K562 (cell line): ENCODE measurements around the gene BCAS4. TPM values are rescaled to one million over a fixed set of nuclear protein-coding genes. Genes with fewer than 3 reads are reported as not detected.

Experiments used
- ATAC-seq: fragments of 200-7000 bp; cut with Tn5 transposase; 3 replicates; pipeline ENCODE4 v1.9.1; 2020; ENCODE audit warnings: moderate library complexity
- BruUV-seq: library from RNA; stranded (reverse); fragments of 400-500 nt; replicated peaks from 2 replicates; lab custom pipeline; 2021; lab: Mats Ljungman, UMichigan
- CTCF ChIA-PET: fragments of 300-600 bp; formaldehyde crosslinking; extraction: SDS; loops from one replicate; lab custom pipeline; 2021; ENCODE audit warnings: low intra/inter-chr PET ratio; lab: Yijun Ruan, JAX
- POLR2A ChIA-PET: fragments of 300-600, 350-650 bp; sonication (Branson Sonifier 250); formaldehyde crosslinking; extraction: SDS; loops from one replicate; lab custom pipeline; 2021; ENCODE audit warnings: antibody characterized with exemption, inconsistent platforms; lab: Yijun Ruan, JAX
- DNase-seq, 4 experiments: peaks; one replicate each; pipeline versions ENCODE4 v3.0.0 to v3.0.0-alpha.2; 2011 to 2018; ENCODE audit warnings: low spot score in 3 of 4, mixed read lengths in 3 of 4; ENCODE audit errors: extremely low read depth in 1 of 4
- FAIRE-seq: peaks from 2 replicates; lab custom pipeline; 2011; peaks lifted over from hg19 to GRCh38; lab: Jason Lieb, UNC
- H2AFZ ChIP-seq: 2 replicates; pipeline ENCODE4 v1.6.0; 2011; ENCODE audit warnings: low read depth, low read length, control low read depth, inconsistent platforms
- H3K27ac ChIP-seq: fragments of 200-600 bp; 3 replicates; pipeline ENCODE4 v1.8.0; 2011; ENCODE audit warnings: low read depth, mild to moderate bottlenecking, control low read depth, inconsistent platforms, low read length, moderate library complexity, mixed read lengths; ENCODE audit errors: extremely low read depth
- H3K27me3 ChIP-seq, 2 experiments: fragments of 300-600 bp in 1 of 2; 2 replicates in 1 of 2; 3 replicates in 1 of 2; pipeline versions ENCODE4 v1.6.0 to v1.8.0; 2011; ENCODE audit warnings: inconsistent platforms in 2 of 2, low read length in 2 of 2, mild to moderate bottlenecking in 1 of 2, mixed read lengths in 1 of 2, moderate library complexity in 1 of 2; ENCODE audit not compliant: control insufficient read depth in 2 of 2, insufficient read depth in 2 of 2
- H3K36me3 ChIP-seq: fragments of 300-600 bp; 3 replicates; pipeline ENCODE4 v1.8.0; 2011; ENCODE audit warnings: mild to moderate bottlenecking, low read length, inconsistent platforms; ENCODE audit not compliant: control insufficient read depth, insufficient read depth
- H3K4me1 ChIP-seq, 2 experiments: fragments of 200-600 bp in 1 of 2; replicated peaks in 1 of 2; 2 replicates in 1 of 2; 3 replicates in 1 of 2; pipeline versions ENCODE4 v1.5.1 to v1.8.0; 2011; ENCODE audit warnings: inconsistent platforms in 2 of 2, low read length in 2 of 2, mild to moderate bottlenecking in 1 of 2, mixed read lengths in 1 of 2, moderate library complexity in 1 of 2; ENCODE audit not compliant: control insufficient read depth in 2 of 2, insufficient read depth in 2 of 2
- H3K4me2 ChIP-seq: 2 replicates; pipeline ENCODE4 v1.6.1; 2011; ENCODE audit warnings: low read length, control low read depth, inconsistent platforms, mixed read lengths; ENCODE audit not compliant: insufficient read depth
- H3K4me3 ChIP-seq: fragments of 200-600 bp; sonication (generic), shearing (Covaris generic); 2 replicates; pipeline ENCODE4 v1.5.1; 2016; ENCODE audit warnings: control low read depth, inconsistent platforms
- H3K79me2 ChIP-seq: fragments of 200-600 bp; 3 replicates; pipeline ENCODE4 v1.8.0; 2011; ENCODE audit warnings: low read length, inconsistent platforms; ENCODE audit not compliant: control insufficient read depth, insufficient read depth
- H3K9ac ChIP-seq, 2 experiments: 2 replicates each; pipeline versions ENCODE4 v1.6.0 to v1.6.1; 2011; ENCODE audit warnings: low read depth in 2 of 2, low read length in 2 of 2, control low read depth in 1 of 2, inconsistent platforms in 1 of 2, mild to moderate bottlenecking in 1 of 2, mixed read lengths in 1 of 2; ENCODE audit not compliant: insufficient read depth in 1 of 2
- H3K9me1 ChIP-seq: one replicate; pipeline ENCODE4 v1.6.0; 2011; ENCODE audit warnings: inconsistent platforms, mild to moderate bottlenecking, low read length, moderate library complexity; ENCODE audit not compliant: control insufficient read depth, insufficient read depth
- H3K9me3 ChIP-seq: replicated peaks from 2 replicates; pipeline ENCODE4 v1.5.1; 2011; ENCODE audit warnings: low read depth, low read length, inconsistent platforms; ENCODE audit not compliant: control insufficient read depth, insufficient read depth
- H4K20me1 ChIP-seq: replicated peaks from 2 replicates; pipeline ENCODE4 v1.6.1; 2011; ENCODE audit warnings: low read length, inconsistent platforms, mixed read lengths; ENCODE audit not compliant: control insufficient read depth, insufficient read depth
- THAP7 ChIP-seq: fragments of 250-450 bp; sonication (Bioruptor Pico); IDR thresholded peaks from 2 replicates; pipeline ENCODE4 v1.5.0; 2021
- ZBTB11 ChIP-seq, 3 experiments: fragments of 200-800 bp in 1 of 3; fragments of 250-450 bp in 1 of 3; fragments of 450-650 bp in 1 of 3; sonication (Bioruptor Pico) in 1 of 3; sonication (Bioruptor generic) in 1 of 3; formaldehyde crosslinking in 1 of 3; IDR thresholded peaks; 2 replicates each; pipeline versions ENCODE4 v1.6.1 to v1.8.0; 2016 to 2022; ENCODE audit warnings: mild to moderate bottlenecking in 2 of 3, missing genetic modification characterization in 2 of 3, missing compliant biosample characterization in 1 of 3, moderate library complexity in 1 of 3
- ZNF197 ChIP-seq: fragments of 200-800 bp; sonication (Bioruptor generic); IDR thresholded peaks from 2 replicates; pipeline ENCODE4 v1.6.1; 2016; ENCODE audit warnings: low read depth, missing genetic modification characterization, missing compliant biosample characterization
- WGBS: fragments of 100-300 bp; shearing (Covaris generic); methylation state at CpG from one replicate; pipeline ENCODE4 v1.1.6; 2016; ENCODE audit warnings: low coverage, mixed read lengths; ENCODE audit not compliant: insufficient coverage; ENCODE audit errors: missing lambda C conversion rate; 5-methylcytosine and 5-hydroxymethylcytosine counted together
- in situ Hi-C: fragments of 300-500 bp; cut with MboI; formaldehyde crosslinking; loops from 4 replicates; pipeline ENCODE4 v1.15.0; 2018; ENCODE audit warnings: inconsistent platforms, mixed read lengths
- intact Hi-C: fragments of 100-400 bp; cut with micrococcal nuclease; formaldehyde crosslinking; loops from 2 replicates; pipeline ENCODE4 v1.14.2; 2022
- polyA plus RNA-seq, 8 experiments: library from polyadenylated mRNA; depleted of rRNA in 4 of 8; stranded (reverse) in 5 of 8; unstranded in 3 of 8; fragments of >200 nt; fragmentation: Nextera tagmentation in 2 of 8; fragmentation: Illumina TruSeq in 1 of 8; extraction: Ambion mirVana in 2 of 8; extraction: Trizol in 1 of 8; gene quantifications; 2 replicates each; pipeline versions ENCODE4 v1.2.1 to v1.2.3, GENCODE V29; 2011 to 2014; ENCODE audit warnings: inconsistent platforms in 1 of 8, missing spikeins in 1 of 8
- total RNA-seq, 7 experiments: library from RNA; depleted of rRNA in 6 of 7; stranded (reverse); fragments of >200 nt in 6 of 7; fragmentation: Illumina TruSeq in 2 of 7; extraction: Trizol in 2 of 7; gene quantifications; 2 replicates each; pipeline versions ENCODE4 v1.2.1 to v1.2.3, GENCODE V29; 2011 to 2021; ENCODE audit warnings: low replicate concordance in 1 of 7

Gene BCAS4
- total and polyA plus RNA-seq, 9 of the 15 experiments (the other 6 are each of a cell fraction or from before 2014, with no cell fraction given) = 0.15 to 2.3 (median 0.47) TPM

GRCh38 chr20:50754420-50754819, 40.4 kb upstream of the BCAS4 start:
- Histone ChIP-seq H3K27me3 (no peaks in the 10 kb centered on the region), H3K4me1 (peaks cover 3 to 4% of the 10 kb centered on the region in 2 experiments; a peak in 1 of 5 replicates), H3K4me2 (no peak overlapping the region), H3K36me3 (peaks cover 28% of the 10 kb centered on the region), H3K79me2 (no peaks in the 10 kb centered on the region), H3K4me3 (no peak overlapping the region), H3K9ac (no peak overlapping the region), H4K20me1 (no peaks in the 10 kb centered on the region), H3K9me1 (no peaks in the 10 kb centered on the region), H3K9me3 (no peaks in the 10 kb centered on the region), H3K27ac (no peak overlapping the region), H2AFZ (no peak overlapping the region)
- intact Hi-C loops (no loop called here), in situ Hi-C loops (no loop called here)
- BruUV-seq = no TSS peak
- no peak for ATAC-seq
- TF ChIP-seq THAP7 (CRISPR knock-in tag) = no peak
- no peak for TF ChIP-seq ZNF197 (CRISPR knock-in tag)
- peak in 1 of 3 experiments; percentile 38; a peak in 1 of 6 replicates for TF ChIP-seq ZBTB11 (CRISPR knock-in tag; IDR thresholded peaks at IDR 0.05)
- WGBS = 81% methylated on average over 4 of the region's 4 CpGs
- DNase-seq = no peak
- ChIA-PET CTCF (no interaction called here), POLR2A (interaction anchor here (0.9 to 1.4 kb wide), 2 partner anchors 12 to 29 kb away, joined by 3 to 5 read pairs; no protein-coding TSS in a partner anchor)
- FAIRE-seq = no peak
